HepG2 (cell line): ENCODE measurements around the gene MAJIN. TPM values are rescaled to one million over a fixed set of nuclear protein-coding genes. Genes with fewer than 3 reads are reported as not detected.
A peak's percentile ranks its signal among the peaks of the same experiment; 100 is the strongest.

Experiments
- AGO2 ChIP-seq: fragments of 200-400 bp; formaldehyde crosslinking; optimal IDR thresholded peaks from 2 replicates; pipeline ENCODE3; 2017; ENCODE audit warnings: mild to moderate bottlenecking, low read depth, low read length, moderate library complexity
- DMAP1 ChIP-seq: IDR thresholded peaks from 2 replicates; pipeline ENCODE4 v1.6.1; 2016
- ETS1 ChIP-seq: sonication (generic); formaldehyde crosslinking; IDR thresholded peaks from 2 replicates; pipeline ENCODE4 v1.4.0; 2020; ENCODE audit warnings: missing genetic modification reagents
- HNRNPUL1 ChIP-seq: fragments of 200-400 bp; formaldehyde crosslinking; IDR thresholded peaks from 2 replicates; pipeline ENCODE4 v1.6.1; 2017; ENCODE audit warnings: low read depth, mild to moderate bottlenecking, low read length, moderate library complexity
- HOXA7 ChIP-seq: sonication (generic); formaldehyde crosslinking; IDR thresholded peaks from 2 replicates; pipeline ENCODE4 v1.8.1; 2022; ENCODE audit warnings: mild to moderate bottlenecking, missing genetic modification reagents, moderate library complexity
- IRX3 ChIP-seq: sonication (generic); formaldehyde crosslinking; IDR thresholded peaks from 2 replicates; pipeline ENCODE4 v1.8.1; 2023; ENCODE audit warnings: mild to moderate bottlenecking, low read depth, missing genetic modification reagents, borderline replicate concordance
- MAFK ChIP-seq, 2 experiments: IDR thresholded peaks in 1 of 2; conservative IDR thresholded peaks in 1 of 2; 2 replicates each; pipeline ENCODE4 v1.6.1; 2011; ENCODE audit warnings: improper control_type of control experiment in 2 of 2, low read length in 2 of 2
- MEIS1 ChIP-seq: sonication (generic); formaldehyde crosslinking; IDR thresholded peaks from 2 replicates; pipeline ENCODE4 v1.9.0; 2021; ENCODE audit warnings: mild to moderate bottlenecking, missing genetic modification reagents, moderate library complexity, borderline replicate concordance
- MZF1 ChIP-seq: sonication (generic); formaldehyde crosslinking; IDR thresholded peaks from 2 replicates; pipeline ENCODE4 v1.8.1; 2023; ENCODE audit warnings: mild to moderate bottlenecking, missing genetic modification reagents, borderline replicate concordance
- TCF7 ChIP-seq: sonication (generic); IDR thresholded peaks from 2 replicates; pipeline ENCODE4 v1.6.1; 2016; ENCODE audit warnings: antibody characterized with exemption, low read depth
- ZNF292 ChIP-seq: sonication (generic); formaldehyde crosslinking; IDR thresholded peaks from 2 replicates; pipeline ENCODE4 v1.8.1; 2022; ENCODE audit warnings: mild to moderate bottlenecking, low read depth, missing genetic modification reagents, borderline replicate concordance
- ZNF430 ChIP-seq: sonication (generic); formaldehyde crosslinking; IDR thresholded peaks from 2 replicates; pipeline ENCODE4 v1.9.0; 2021; ENCODE audit warnings: mild to moderate bottlenecking, missing genetic modification reagents
- ZNF780A ChIP-seq: sonication (generic); formaldehyde crosslinking; IDR thresholded peaks from 2 replicates; pipeline ENCODE4 v1.8.0; 2022; ENCODE audit warnings: mild to moderate bottlenecking, missing genetic modification reagents, moderate library complexity
- ZNF788 ChIP-seq: sonication (generic); formaldehyde crosslinking; IDR thresholded peaks from 2 replicates; pipeline ENCODE4 v1.5.0; 2020; ENCODE audit warnings: mild to moderate bottlenecking, missing genetic modification reagents, borderline replicate concordance
- polyA plus RNA-seq, 8 experiments: library from polyadenylated mRNA; depleted of rRNA in 3 of 8; stranded (reverse) in 7 of 8; unstranded in 1 of 8; fragments of >200 nt; fragmentation: Illumina TruSeq in 4 of 8; extraction: Trizol in 4 of 8; gene quantifications; 2 replicates each; pipeline versions ENCODE4 v1.2.1 to v1.2.3, GENCODE V29; 2011 to 2016; ENCODE audit warnings: low read depth in 4 of 8, missing spikeins in 1 of 8, mixed read lengths in 1 of 8; ENCODE audit not compliant: insufficient read depth in 1 of 8
- total RNA-seq, 5 experiments: library from RNA; depleted of rRNA; stranded (reverse); fragments of >200 nt; fragmentation: Illumina TruSeq; extraction: Trizol; gene quantifications; 2 replicates each; pipeline ENCODE4 v1.2.3, GENCODE V29; 2016; ENCODE audit warnings: low read depth in 1 of 5
- TF ChIP-seq, protein P1 (sequence below): sonication (generic); formaldehyde crosslinking; IDR thresholded peaks from 2 replicates; pipeline ENCODE4 v1.4.0; 2020; ENCODE audit warnings: missing genetic modification reagents
- TF ChIP-seq, protein P2 (sequence below): sonication (generic); formaldehyde crosslinking; conservative IDR thresholded peaks from 2 replicates; pipeline ENCODE4 v1.4.0; 2020; ENCODE audit warnings: missing genetic modification reagents
- TF ChIP-seq, protein P3 (sequence below): sonication (generic); formaldehyde crosslinking; IDR thresholded peaks from 2 replicates; pipeline ENCODE4 v1.5.0; 2020; ENCODE audit warnings: mild to moderate bottlenecking, missing genetic modification reagents
- TF ChIP-seq, protein P4 (sequence below): sonication (generic); formaldehyde crosslinking; IDR thresholded peaks from 2 replicates; pipeline ENCODE4 v1.9.0; 2021; ENCODE audit warnings: missing genetic modification reagents, mild to moderate bottlenecking, borderline replicate concordance

The MAJIN gene
- total and polyA plus RNA-seq, 2 of the 13 experiments (the other 11 are each of a cell fraction or from before 2014, with no cell fraction given) = not detected

- TF ChIP-seq, protein P1, sequence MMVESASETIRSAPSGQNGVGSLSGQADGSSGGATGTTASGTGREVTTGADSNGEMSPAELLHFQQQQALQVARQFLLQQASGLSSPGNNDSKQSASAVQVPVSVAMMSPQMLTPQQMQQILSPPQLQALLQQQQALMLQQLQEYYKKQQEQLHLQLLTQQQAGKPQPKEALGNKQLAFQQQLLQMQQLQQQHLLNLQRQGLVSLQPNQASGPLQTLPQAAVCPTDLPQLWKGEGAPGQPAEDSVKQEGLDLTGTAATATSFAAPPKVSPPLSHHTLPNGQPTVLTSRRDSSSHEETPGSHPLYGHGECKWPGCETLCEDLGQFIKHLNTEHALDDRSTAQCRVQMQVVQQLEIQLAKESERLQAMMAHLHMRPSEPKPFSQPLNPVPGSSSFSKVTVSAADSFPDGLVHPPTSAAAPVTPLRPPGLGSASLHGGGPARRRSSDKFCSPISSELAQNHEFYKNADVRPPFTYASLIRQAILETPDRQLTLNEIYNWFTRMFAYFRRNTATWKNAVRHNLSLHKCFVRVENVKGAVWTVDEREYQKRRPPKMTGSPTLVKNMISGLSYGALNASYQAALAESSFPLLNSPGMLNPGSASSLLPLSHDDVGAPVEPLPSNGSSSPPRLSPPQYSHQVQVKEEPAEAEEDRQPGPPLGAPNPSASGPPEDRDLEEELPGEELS = 0 out of 2 replicates have a peak, but pooled peaks have one; percentile 19
- TF ChIP-seq, protein P2, sequence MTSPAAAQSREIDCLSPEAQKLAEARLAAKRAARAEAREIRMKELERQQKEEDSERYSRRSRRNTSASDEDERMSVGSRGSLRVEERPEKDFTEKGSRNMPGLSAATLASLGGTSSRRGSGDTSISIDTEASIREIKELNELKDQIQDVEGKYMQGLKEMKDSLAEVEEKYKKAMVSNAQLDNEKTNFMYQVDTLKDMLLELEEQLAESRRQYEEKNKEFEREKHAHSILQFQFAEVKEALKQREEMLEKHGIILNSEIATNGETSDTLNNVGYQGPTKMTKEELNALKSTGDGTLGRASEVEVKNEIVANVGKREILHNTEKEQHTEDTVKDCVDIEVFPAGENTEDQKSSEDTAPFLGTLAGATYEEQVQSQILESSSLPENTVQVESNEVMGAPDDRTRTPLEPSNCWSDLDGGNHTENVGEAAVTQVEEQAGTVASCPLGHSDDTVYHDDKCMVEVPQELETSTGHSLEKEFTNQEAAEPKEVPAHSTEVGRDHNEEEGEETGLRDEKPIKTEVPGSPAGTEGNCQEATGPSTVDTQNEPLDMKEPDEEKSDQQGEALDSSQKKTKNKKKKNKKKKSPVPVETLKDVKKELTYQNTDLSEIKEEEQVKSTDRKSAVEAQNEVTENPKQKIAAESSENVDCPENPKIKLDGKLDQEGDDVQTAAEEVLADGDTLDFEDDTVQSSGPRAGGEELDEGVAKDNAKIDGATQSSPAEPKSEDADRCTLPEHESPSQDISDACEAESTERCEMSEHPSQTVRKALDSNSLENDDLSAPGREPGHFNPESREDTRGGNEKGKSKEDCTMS (CRISPR knock-in tag) = no peak
- TF ChIP-seq ZNF430 (CRISPR knock-in tag) = peak; percentile 59; the same call in 1 of the 2 replicates
- no peak for TF ChIP-seq MAFK (conservative IDR thresholded peaks at IDR 0.05 in 1 of 2, IDR thresholded peaks at IDR 0.05 in 1 of 2; ENCODE audit: low read length in 2 of 2)
- no peak for TF ChIP-seq HOXA7 (CRISPR knock-in tag)
- peak; percentile 47 for TF ChIP-seq AGO2
- no peak for TF ChIP-seq HNRNPUL1
- TF ChIP-seq ZNF788 = no peak
- TF ChIP-seq ETS1 (CRISPR knock-in tag) = no peak; the same call in 1 of the 2 replicates
- TF ChIP-seq, protein P3, sequence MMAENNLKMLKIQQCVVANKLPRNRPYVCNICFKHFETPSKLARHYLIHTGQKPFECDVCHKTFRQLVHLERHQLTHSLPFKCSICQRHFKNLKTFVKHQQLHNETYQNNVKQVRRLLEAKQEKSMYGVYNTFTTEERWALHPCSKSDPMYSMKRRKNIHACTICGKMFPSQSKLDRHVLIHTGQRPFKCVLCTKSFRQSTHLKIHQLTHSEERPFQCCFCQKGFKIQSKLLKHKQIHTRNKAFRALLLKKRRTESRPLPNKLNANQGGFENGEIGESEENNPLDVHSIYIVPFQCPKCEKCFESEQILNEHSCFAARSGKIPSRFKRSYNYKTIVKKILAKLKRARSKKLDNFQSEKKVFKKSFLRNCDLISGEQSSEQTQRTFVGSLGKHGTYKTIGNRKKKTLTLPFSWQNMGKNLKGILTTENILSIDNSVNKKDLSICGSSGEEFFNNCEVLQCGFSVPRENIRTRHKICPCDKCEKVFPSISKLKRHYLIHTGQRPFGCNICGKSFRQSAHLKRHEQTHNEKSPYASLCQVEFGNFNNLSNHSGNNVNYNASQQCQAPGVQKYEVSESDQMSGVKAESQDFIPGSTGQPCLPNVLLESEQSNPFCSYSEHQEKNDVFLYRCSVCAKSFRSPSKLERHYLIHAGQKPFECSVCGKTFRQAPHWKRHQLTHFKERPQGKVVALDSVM = no peak
- peak; percentile 71 for TF ChIP-seq DMAP1
- no peak for TF ChIP-seq MZF1
- TF ChIP-seq ZNF780A (CRISPR knock-in tag) = no peak
- TF ChIP-seq MEIS1 (CRISPR knock-in tag) = peak; percentile 84; the same call in 1 of the 2 replicates
- TF ChIP-seq, protein P4, sequence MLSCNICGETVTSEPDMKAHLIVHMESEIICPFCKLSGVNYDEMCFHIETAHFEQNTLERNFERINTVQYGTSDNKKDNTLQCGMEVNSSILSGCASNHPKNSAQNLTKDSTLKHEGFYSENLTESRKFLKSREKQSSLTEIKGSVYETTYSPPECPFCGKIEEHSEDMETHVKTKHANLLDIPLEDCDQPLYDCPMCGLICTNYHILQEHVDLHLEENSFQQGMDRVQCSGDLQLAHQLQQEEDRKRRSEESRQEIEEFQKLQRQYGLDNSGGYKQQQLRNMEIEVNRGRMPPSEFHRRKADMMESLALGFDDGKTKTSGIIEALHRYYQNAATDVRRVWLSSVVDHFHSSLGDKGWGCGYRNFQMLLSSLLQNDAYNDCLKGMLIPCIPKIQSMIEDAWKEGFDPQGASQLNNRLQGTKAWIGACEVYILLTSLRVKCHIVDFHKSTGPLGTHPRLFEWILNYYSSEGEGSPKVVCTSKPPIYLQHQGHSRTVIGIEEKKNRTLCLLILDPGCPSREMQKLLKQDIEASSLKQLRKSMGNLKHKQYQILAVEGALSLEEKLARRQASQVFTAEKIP = no peak
- TF ChIP-seq ZNF292 = no peak
- no peak for TF ChIP-seq TCF7
- TF ChIP-seq IRX3 (CRISPR knock-in tag) = no peak
These were observed 42.2 kb upstream of the MAJIN start, which contains the start of gene ARL2 (continued) for GRCh38 chr11:65013888-65014725.
